Stimulated activated naive B cell treated with anti-CD40 and anti-IgM and Interleukin-4, amounts not matched to agents 10 μg/mL and 1 μg/mL and 100 μg/mL, for 72 hours (primary cell): ENCODE measurements around the gene CD8A.
"Not testable (repeated sequence)": the region's sequence is repeated elsewhere in the genome, so short reads cannot be mapped to it uniquely, and the experiment has no call there.

ENCODE experiments used
- ATAC-seq, 2 donors: fragments of 150-1000 bp; cut with Tn5 transposase; replicated peaks; 2 replicates each; pipeline ENCODE4 v1.10.0; 2021; ENCODE audit warnings: moderate library complexity in 1 of 2
- DNase-seq: peaks from one replicate; pipeline ENCODE4 v3.0.0; 2021
- H3K27ac Mint-ChIP-seq: one replicate; pipeline ENCODE4 v1.8.0; 2022; ENCODE audit warnings: mild to moderate bottlenecking, mixed read lengths
- H3K27me3 Mint-ChIP-seq, 2 donors: one replicate each; pipeline ENCODE4 v1.8.0; 2022; ENCODE audit warnings: mixed read lengths in 2 of 2
- H3K36me3 Mint-ChIP-seq, 2 donors: one replicate each; pipeline ENCODE4 v1.8.0; 2022; ENCODE audit warnings: mixed read lengths in 2 of 2, mild to moderate bottlenecking in 1 of 2
- H3K4me1 Mint-ChIP-seq, 2 donors: one replicate each; pipeline ENCODE4 v1.8.0; 2022; ENCODE audit warnings: mixed read lengths in 2 of 2, mild to moderate bottlenecking in 1 of 2
- H3K4me3 Mint-ChIP-seq, 2 donors: one replicate each; pipeline ENCODE4 v1.8.0; 2022; ENCODE audit warnings: mild to moderate bottlenecking in 2 of 2, mixed read lengths in 2 of 2, moderate library complexity in 1 of 2
- H3K9me3 Mint-ChIP-seq, 2 donors: one replicate each; pipeline ENCODE4 v1.8.0; 2022; ENCODE audit warnings: mixed read lengths in 2 of 2, mild to moderate bottlenecking in 1 of 2

Gene CD8A

GRCh38 chr2:86790676-86791572 is at the start of gene CD8A:
Gene CD8A (minus strand): TSS chr2:86790913. CDS start chr2:86790825, 88 bp downstream.
- Mint-ChIP-seq H3K36me3 (peaks cover 11% of the 10 kb centered on the region in 2 donors), H3K9me3 (peaks cover 8 to 13% of the 10 kb centered on the region in 2 donors), H3K27me3 (peaks cover 70 to 78% of the 10 kb centered on the region in 2 donors), H3K4me3 (peak within 1 kb of the TSS; percentile 75 to 82), H3K4me1 (peaks cover 20 to 24% of the 10 kb centered on the region in 2 donors), H3K27ac (peak within 1 kb of the TSS; percentile 42)
- peak; percentile 55 to 71 for ATAC-seq
- DNase-seq: no peak

GRCh38 chr2:86839871-86840548 is 49.3 kb upstream of the CD8A start:
- not testable (repeated sequence) for H3K27ac Mint-ChIP-seq, H3K4me1 Mint-ChIP-seq, DNase-seq, H3K4me3 Mint-ChIP-seq, H3K9me3 Mint-ChIP-seq, H3K36me3 Mint-ChIP-seq, ATAC-seq, H3K27me3 Mint-ChIP-seq

GRCh38 chr2:86839455-86839854 is 48.7 kb upstream of the CD8A start:
- H3K27me3 Mint-ChIP-seq, H3K36me3 Mint-ChIP-seq, H3K27ac Mint-ChIP-seq, H3K4me3 Mint-ChIP-seq, ATAC-seq, H3K4me1 Mint-ChIP-seq, H3K9me3 Mint-ChIP-seq, DNase-seq: not testable (repeated sequence)

- H3K4me3 Mint-ChIP-seq, H3K27ac Mint-ChIP-seq, H3K9me3 Mint-ChIP-seq, H3K4me1 Mint-ChIP-seq, DNase-seq, H3K36me3 Mint-ChIP-seq: not testable (repeated sequence)
- peaks cover 6 to 10% of the 10 kb centered on the region in 2 donors for H3K27me3 Mint-ChIP-seq
- peak; percentile 41 to 51 for ATAC-seq
Observed at GRCh38 chr2:86837714-86838113, 47.0 kb upstream of the CD8A start.

GRCh38 chr2:86836915-86837695 is 46.4 kb upstream of the CD8A start:
- not testable (repeated sequence) for H3K9me3 Mint-ChIP-seq, H3K36me3 Mint-ChIP-seq, DNase-seq, H3K4me1 Mint-ChIP-seq, H3K27ac Mint-ChIP-seq
- Mint-ChIP-seq H3K27me3 (peaks cover 7 to 11% of the 10 kb centered on the region in 2 donors), H3K4me3 (peak overlapping the region in 1 of 2 donors; percentile 30)
- peak; percentile 27 to 39 for ATAC-seq

GRCh38 chr2:86835548-86835889 is 44.8 kb upstream of the CD8A start:
- H3K36me3 Mint-ChIP-seq, H3K9me3 Mint-ChIP-seq, ATAC-seq, DNase-seq, H3K27ac Mint-ChIP-seq, H3K4me1 Mint-ChIP-seq, H3K4me3 Mint-ChIP-seq: not testable (repeated sequence)
- H3K27me3 Mint-ChIP-seq: peaks cover 11 to 20% of the 10 kb centered on the region in 2 donors

DNA sequence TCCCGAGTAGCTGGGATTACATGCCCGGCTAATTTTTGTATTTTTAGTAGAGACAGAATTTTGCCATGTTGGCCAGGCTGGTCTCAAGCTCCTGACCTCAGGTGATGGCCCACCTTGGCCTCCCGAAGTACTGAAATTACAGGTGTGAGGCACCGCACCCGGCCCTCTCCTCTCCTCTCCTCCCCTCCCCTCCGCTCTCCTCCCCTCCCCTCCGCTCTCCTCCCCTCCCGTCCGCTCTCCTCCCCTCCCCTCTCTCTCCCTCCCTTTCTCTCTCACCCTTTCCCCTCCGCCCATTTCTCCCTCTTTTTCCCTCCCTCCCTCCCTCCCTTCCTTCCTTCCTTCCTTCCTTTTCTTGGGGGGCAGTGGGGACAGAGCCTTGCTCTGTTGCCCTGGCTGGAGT is 42.6 kb upstream of the CD8A start:
- no peak for DNase-seq
- no peak for ATAC-seq
- H3K4me1 Mint-ChIP-seq: peaks cover 2 to 10% of the 10 kb centered on the region in 2 donors
- H3K27ac Mint-ChIP-seq: no peak overlapping the region
- H3K4me3 Mint-ChIP-seq: no peak overlapping the region
- H3K36me3 Mint-ChIP-seq: no peaks in the 10 kb centered on the region
- H3K9me3 Mint-ChIP-seq: no peaks in the 10 kb centered on the region
- peaks cover 14 to 20% of the 10 kb centered on the region in 2 donors for H3K27me3 Mint-ChIP-seq

- Mint-ChIP-seq H3K27ac (no peak overlapping the region), H3K4me3 (no peak overlapping the region), H3K36me3 (no peaks in the 10 kb centered on the region), H3K4me1 (peaks cover 2 to 10% of the 10 kb centered on the region in 2 donors), H3K9me3 (no peaks in the 10 kb centered on the region), H3K27me3 (peaks cover 14 to 20% of the 10 kb centered on the region in 2 donors)
- no peak for DNase-seq
- ATAC-seq: no peak
Observed at GRCh38 chr2:86832334-86833096, 41.8 kb upstream of the CD8A start.

GRCh38 chr2:86831537-86831936 is 40.8 kb upstream of the CD8A start:
- Mint-ChIP-seq H3K4me3 (no peak overlapping the region), H3K27ac (no peak overlapping the region), H3K36me3 (no peaks in the 10 kb centered on the region), H3K4me1 (peaks cover under 1 to 3% of the 10 kb centered on the region in 2 donors), H3K27me3 (peaks cover 14 to 20% of the 10 kb centered on the region in 2 donors), H3K9me3 (no peaks in the 10 kb centered on the region)
- DNase-seq (no peak), ATAC-seq (no peak)

- ATAC-seq (no peak), DNase-seq (no peak)
- H3K4me3 Mint-ChIP-seq: no peak overlapping the region
- H3K4me1 Mint-ChIP-seq: no peaks in the 10 kb centered on the region
- H3K36me3 Mint-ChIP-seq: no peaks in the 10 kb centered on the region
- peaks cover 7 to 18% of the 10 kb centered on the region in 2 donors for H3K27me3 Mint-ChIP-seq
- H3K9me3 Mint-ChIP-seq: no peaks in the 10 kb centered on the region
- no peak overlapping the region for H3K27ac Mint-ChIP-seq
Observed at GRCh38 chr2:86826951-86827350, 36.2 kb upstream of the CD8A start.

GRCh38 chr2:86825693-86826381 is 35.1 kb upstream of the CD8A start:
- Mint-ChIP-seq H3K27ac (no peak overlapping the region), H3K27me3 (peaks cover 7 to 10% of the 10 kb centered on the region in 2 donors), H3K4me1 (no peaks in the 10 kb centered on the region), H3K4me3 (no peak overlapping the region), H3K9me3 (peaks cover 0 to 2% of the 10 kb centered on the region in 2 donors), H3K36me3 (no peaks in the 10 kb centered on the region)
- no peak for ATAC-seq
- no peak for DNase-seq

DNA sequence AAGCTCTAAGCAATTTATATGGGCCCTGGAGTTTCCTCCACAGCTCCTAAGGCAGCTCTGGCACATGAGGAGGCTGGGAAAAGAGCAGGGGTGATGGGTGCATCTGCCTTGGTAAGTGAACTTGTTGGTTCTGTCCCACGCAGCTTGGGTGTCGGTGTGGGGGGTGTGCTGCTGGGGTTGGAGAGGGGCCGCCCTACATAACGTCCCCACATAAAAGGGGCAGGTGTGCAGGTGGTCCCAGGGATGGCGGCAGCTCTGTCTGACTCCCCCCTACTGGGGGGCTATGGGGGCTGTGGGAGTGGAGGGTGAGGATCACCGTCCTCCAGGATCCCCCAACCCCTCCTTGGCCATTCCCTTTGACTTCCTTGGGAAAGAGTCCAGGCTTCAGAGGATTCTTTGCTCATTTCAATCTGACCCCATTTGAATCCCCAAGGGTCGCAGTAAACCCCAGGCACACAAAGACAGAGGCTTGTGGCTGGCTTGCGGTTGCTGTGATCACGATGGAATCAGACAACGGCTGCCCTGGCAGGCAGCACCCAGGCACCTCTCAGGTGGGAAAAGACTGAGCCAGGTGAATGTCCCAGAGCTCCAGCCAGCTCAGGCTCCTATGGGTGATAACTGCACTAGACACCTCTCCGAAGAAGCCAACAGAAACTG is 34.5 kb upstream of the CD8A start:
- no peak overlapping the region for H3K27ac Mint-ChIP-seq
- no peaks in the 10 kb centered on the region for H3K4me1 Mint-ChIP-seq
- H3K9me3 Mint-ChIP-seq: peaks cover 0 to 2% of the 10 kb centered on the region in 2 donors
- DNase-seq (no peak), ATAC-seq (no peak)
- H3K36me3 Mint-ChIP-seq: no peaks in the 10 kb centered on the region
- peaks cover 7 to 10% of the 10 kb centered on the region in 2 donors for H3K27me3 Mint-ChIP-seq
- no peak overlapping the region for H3K4me3 Mint-ChIP-seq
